ENCODE data around the gene MAPK13.
"Not testable (repeated sequence)": the region's sequence is repeated elsewhere in the genome, so short reads cannot be mapped to it uniquely, and the experiment has no call there.

The MAPK13 gene

GRCh38 chr6:36129941-36130666, at the start of gene MAPK13:
MAPK13 (plus strand) TSS chr6:36130513; CDS start chr6:36130583, 70 bp downstream.
- no peak for DNase-seq (ENCODE audit: low spot score)

GRCh38 chr6:36082318-36082717, 48.0 kb upstream of the MAPK13 start:
- DNase-seq (ENCODE audit: low spot score) = no peak

GRCh38 chr6:36083446-36083845, 46.9 kb upstream of the MAPK13 start:
- no peak for DNase-seq (ENCODE audit: low spot score)

- not testable (repeated sequence) for DNase-seq (ENCODE audit: low spot score)
These were observed 42.1 kb upstream of the MAPK13 start for GRCh38 chr6:36088204-36088603.

GRCh38 chr6:36089048-36089447, 41.3 kb upstream of the MAPK13 start:
- DNase-seq (ENCODE audit: low spot score) = no peak

- no peak for DNase-seq (ENCODE audit: low spot score)
These were observed 36.1 kb upstream of the MAPK13 start for GRCh38 chr6:36094238-36094637.

- peak; percentile 89 for DNase-seq (ENCODE audit: low spot score)
These were observed 35.4 kb upstream of the MAPK13 start for GRCh38 chr6:36094753-36095496.

- no peak for DNase-seq (ENCODE audit: low spot score)
These were observed 34.6 kb upstream of the MAPK13 start for GRCh38 chr6:36095497-36096391.

GRCh38 chr6:36098253-36098919, 31.9 kb upstream of the MAPK13 start:
- no peak for DNase-seq (ENCODE audit: low spot score)

GRCh38 chr6:36098920-36099647, 31.2 kb upstream of the MAPK13 start:
- DNase-seq (ENCODE audit: low spot score) = no peak

GRCh38 chr6:36099869-36100483, 30.3 kb upstream of the MAPK13 start:
- no peak for DNase-seq (ENCODE audit: low spot score)

GRCh38 chr6:36101691-36102090, 28.6 kb upstream of the MAPK13 start:
- DNase-seq (ENCODE audit: low spot score) = no peak

- no peak for DNase-seq (ENCODE audit: low spot score)
These were observed 27.5 kb upstream of the MAPK13 start for GRCh38 chr6:36102853-36103252.

GRCh38 chr6:36104836-36105235, 25.5 kb upstream of the MAPK13 start:
- DNase-seq (ENCODE audit: low spot score) = peak; percentile 67

- no peak for DNase-seq (ENCODE audit: low spot score)
These were observed 21.2 kb upstream of the MAPK13 start for GRCh38 chr6:36109092-36109491.

- no peak for DNase-seq (ENCODE audit: low spot score)
These were observed 20.3 kb upstream of the MAPK13 start for GRCh38 chr6:36110050-36110449.

- DNase-seq (ENCODE audit: low spot score) = no peak
These were observed 19.4 kb upstream of the MAPK13 start for GRCh38 chr6:36110863-36111262.

GRCh38 chr6:36111526-36111925, 18.8 kb upstream of the MAPK13 start:
- DNase-seq (ENCODE audit: low spot score) = no peak

GRCh38 chr6:36113049-36113448, 17.3 kb upstream of the MAPK13 start:
- DNase-seq (ENCODE audit: low spot score) = no peak

- no peak for DNase-seq (ENCODE audit: low spot score)
These were observed 16.6 kb upstream of the MAPK13 start for GRCh38 chr6:36113703-36114102.

All from Ammon's horn (tissue), 1 donor.